Neural progenitor cell (in vitro differentiated cells): ENCODE results near the gene DUS1L. TPM values are rescaled to one million over a fixed set of nuclear protein-coding genes. Genes with fewer than 3 reads are reported as not detected.

Source experiments
- DNase-seq: peaks from one replicate; pipeline ENCODE4 v3.0.0-alpha.2; 2016; ENCODE audit warnings: low spot score
- H2AFZ ChIP-seq: fragments of 200-600 bp; sonication (generic); replicated peaks from 2 replicates; pipeline ENCODE4 v1.6.1; 2016; ENCODE audit warnings: antibody characterized with exemption
- H3F3A ChIP-seq: fragments of 200-600 bp; sonication (generic); 2 replicates; pipeline ENCODE4 v1.6.1; 2016; ENCODE audit warnings: antibody characterized with exemption, low read depth
- H3K27ac ChIP-seq: fragments of 200-600 bp; sonication (generic); 2 replicates; pipeline ENCODE4 v1.5.1; 2016; ENCODE audit warnings: mild to moderate bottlenecking
- H3K27me3 ChIP-seq: fragments of 200-600 bp; sonication (generic); 2 replicates; pipeline ENCODE4 v1.6.1; 2016; ENCODE audit warnings: mild to moderate bottlenecking, moderate library complexity
- H3K36me3 ChIP-seq: fragments of 200-600 bp; sonication (generic); 2 replicates; pipeline ENCODE4 v1.5.1; 2016
- H3K4me1 ChIP-seq: fragments of 200-600 bp; sonication (generic); 2 replicates; pipeline ENCODE4 v1.6.1; 2016; ENCODE audit warnings: mixed run types
- H3K4me2 ChIP-seq: fragments of 200-600 bp; sonication (generic); 2 replicates; pipeline ENCODE4 v1.6.1; 2016
- H3K4me3 ChIP-seq: fragments of 200-600 bp; sonication (generic); 2 replicates; pipeline ENCODE4 v1.5.1; 2016
- H3K79me2 ChIP-seq: fragments of 200-600 bp; sonication (generic); 2 replicates; pipeline ENCODE4 v1.6.1; 2016; ENCODE audit warnings: low read depth
- H3K9ac ChIP-seq: fragments of 200-600 bp; sonication (generic); 2 replicates; pipeline ENCODE4 v1.6.1; 2016
- H3K9me3 ChIP-seq: fragments of 200-600 bp; sonication (generic); 2 replicates; pipeline ENCODE4 v1.5.1; 2016; ENCODE audit warnings: low read depth
- H4K20me1 ChIP-seq: fragments of 200-600 bp; sonication (generic); 2 replicates; pipeline ENCODE4 v1.6.1; 2016; ENCODE audit warnings: low read depth
- H3K27ac Mint-ChIP-seq: 3 replicates; pipeline ENCODE4 v1.8.0; 2021; ENCODE audit warnings: mixed read lengths
- H3K27me3 Mint-ChIP-seq: 2 replicates; pipeline ENCODE4 v1.8.0; 2022; ENCODE audit warnings: low read depth, mild to moderate bottlenecking, inconsistent platforms, moderate library complexity, mixed read lengths; ENCODE audit not compliant: insufficient read depth
- H3K36me3 Mint-ChIP-seq: 3 replicates; pipeline ENCODE4 v1.8.0; 2021; ENCODE audit warnings: mixed read lengths
- H3K4me1 Mint-ChIP-seq: 3 replicates; pipeline ENCODE4 v1.8.0; 2021; ENCODE audit warnings: mixed read lengths
- H3K4me3 Mint-ChIP-seq: 3 replicates; pipeline ENCODE4 v1.8.0; 2021; ENCODE audit warnings: mild to moderate bottlenecking, moderate library complexity, mixed read lengths
- H3K9me3 Mint-ChIP-seq: 3 replicates; pipeline ENCODE4 v1.8.0; 2020; ENCODE audit warnings: mixed read lengths
- EZH2 ChIP-seq: fragments of 200-600 bp; sonication (generic); IDR thresholded peaks from 2 replicates; pipeline ENCODE4 v1.6.1; 2017; ENCODE audit warnings: antibody characterized with exemption, mild to moderate bottlenecking, moderate library complexity
- EZH2phosphoT487 ChIP-seq: fragments of 200-600 bp; sonication (generic); IDR thresholded peaks from 2 replicates; pipeline ENCODE4 v1.6.1; 2017; ENCODE audit warnings: antibody characterized with exemption
- total RNA-seq: library from RNA; depleted of rRNA; stranded (reverse); fragments of >200 nt; gene quantifications from 2 replicates; pipeline ENCODE4 v1.2.3, GENCODE V29; 2015; ENCODE audit warnings: low replicate concordance
- TF ChIP-seq, protein P1 (sequence below): fragments of 200-600 bp; sonication (generic); IDR thresholded peaks from 2 replicates; pipeline ENCODE4 v1.5.1; 2017; ENCODE audit warnings: antibody characterized with exemption, mild to moderate bottlenecking

Gene DUS1L
- total RNA-seq, 1 donor from 2014 or later = 54.5 TPM

DNA sequence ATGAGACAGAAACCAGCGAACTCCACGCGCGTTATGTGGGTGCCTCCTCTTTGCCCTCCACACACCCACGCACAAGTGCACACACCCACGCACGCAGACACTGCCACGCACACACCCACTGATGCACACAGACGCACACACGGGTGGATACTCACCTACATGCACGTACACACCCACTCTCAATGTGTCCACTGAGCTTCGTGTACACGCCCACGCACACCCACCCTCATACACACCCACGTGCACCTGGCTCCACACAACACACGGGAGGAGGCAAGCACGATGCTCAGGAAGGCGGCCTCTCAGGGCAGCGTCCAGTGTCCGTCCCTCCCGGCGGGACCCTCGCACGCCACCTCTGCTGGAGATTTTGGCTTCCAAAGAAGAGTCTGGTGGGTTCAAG is 18.2 kb downstream of the DUS1L start:
- peak overlapping the region; percentile 22 for H3K27ac Mint-ChIP-seq

DNA sequence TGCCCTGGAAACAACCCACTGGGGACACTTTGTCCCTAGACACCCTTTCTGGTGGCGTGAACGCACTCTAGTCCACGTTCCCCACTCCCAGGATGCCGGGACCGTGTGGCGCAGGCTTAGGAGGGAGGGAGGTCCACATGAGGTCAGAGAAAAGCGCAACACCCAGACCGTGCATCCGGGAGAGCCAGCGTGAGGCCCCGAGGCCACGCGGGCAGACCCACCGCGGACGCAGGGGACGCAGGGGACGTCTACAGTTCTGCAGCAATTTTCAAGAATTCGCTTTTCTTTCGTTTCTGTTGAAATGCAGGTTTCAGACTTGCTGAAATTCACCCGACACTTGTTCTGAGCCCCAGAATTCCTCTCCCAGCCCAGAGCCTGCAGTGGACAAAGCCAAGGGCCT is 18.7 kb downstream of the DUS1L start:
- Mint-ChIP-seq H3K4me1 (peaks cover 10% of the 10 kb centered on the region), H3K27ac (no peak overlapping the region), H3K27me3 (peaks cover 2% of the 10 kb centered on the region), H3K36me3 (peaks cover 6% of the 10 kb centered on the region), H3K4me3 (no peak overlapping the region), H3K9me3 (no peaks in the 10 kb centered on the region)
- TF ChIP-seq EZH2phosphoT487 (no peak), EZH2 (no peak)
- TF ChIP-seq, protein P1, sequence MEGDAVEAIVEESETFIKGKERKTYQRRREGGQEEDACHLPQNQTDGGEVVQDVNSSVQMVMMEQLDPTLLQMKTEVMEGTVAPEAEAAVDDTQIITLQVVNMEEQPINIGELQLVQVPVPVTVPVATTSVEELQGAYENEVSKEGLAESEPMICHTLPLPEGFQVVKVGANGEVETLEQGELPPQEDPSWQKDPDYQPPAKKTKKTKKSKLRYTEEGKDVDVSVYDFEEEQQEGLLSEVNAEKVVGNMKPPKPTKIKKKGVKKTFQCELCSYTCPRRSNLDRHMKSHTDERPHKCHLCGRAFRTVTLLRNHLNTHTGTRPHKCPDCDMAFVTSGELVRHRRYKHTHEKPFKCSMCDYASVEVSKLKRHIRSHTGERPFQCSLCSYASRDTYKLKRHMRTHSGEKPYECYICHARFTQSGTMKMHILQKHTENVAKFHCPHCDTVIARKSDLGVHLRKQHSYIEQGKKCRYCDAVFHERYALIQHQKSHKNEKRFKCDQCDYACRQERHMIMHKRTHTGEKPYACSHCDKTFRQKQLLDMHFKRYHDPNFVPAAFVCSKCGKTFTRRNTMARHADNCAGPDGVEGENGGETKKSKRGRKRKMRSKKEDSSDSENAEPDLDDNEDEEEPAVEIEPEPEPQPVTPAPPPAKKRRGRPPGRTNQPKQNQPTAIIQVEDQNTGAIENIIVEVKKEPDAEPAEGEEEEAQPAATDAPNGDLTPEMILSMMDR = no peak
- no peaks in the 10 kb centered on the region for H3K9me3 ChIP-seq
- no peak overlapping the region for H2AFZ ChIP-seq
- DNase-seq = no peak
- peaks cover 3% of the 10 kb centered on the region for H3F3A ChIP-seq
- H3K79me2 ChIP-seq = no peaks in the 10 kb centered on the region
- no peaks in the 10 kb centered on the region for H3K4me1 ChIP-seq
- no peaks in the 10 kb centered on the region for H3K27me3 ChIP-seq
- no peak overlapping the region for H3K4me2 ChIP-seq
- no peaks in the 10 kb centered on the region for H3K36me3 ChIP-seq
- no peak overlapping the region for H3K27ac ChIP-seq
- H3K9ac ChIP-seq = no peak overlapping the region
- H3K4me3 ChIP-seq = no peak overlapping the region
- no peaks in the 10 kb centered on the region for H4K20me1 ChIP-seq

More for the DNA sequence above, 18.2 kb downstream of the DUS1L start:
- H3F3A ChIP-seq = peaks cover 6% of the 10 kb centered on the region
- H3K4me1 Mint-ChIP-seq = peaks cover 9% of the 10 kb centered on the region
- no peak overlapping the region for H3K4me2 ChIP-seq
- no peaks in the 10 kb centered on the region for H3K9me3 Mint-ChIP-seq
- peaks cover 2% of the 10 kb centered on the region for H3K27me3 Mint-ChIP-seq
- H3K9me3 ChIP-seq = no peaks in the 10 kb centered on the region
- H3K36me3 Mint-ChIP-seq = peaks cover 6% of the 10 kb centered on the region
- no peaks in the 10 kb centered on the region for H3K27me3 ChIP-seq
- peaks cover under 1% of the 10 kb centered on the region for H3K4me1 ChIP-seq
- no peaks in the 10 kb centered on the region for H3K36me3 ChIP-seq
- DNase-seq = no peak
- peak overlapping the region; percentile 50 for H3K4me3 Mint-ChIP-seq
- no peak overlapping the region for H2AFZ ChIP-seq
- peaks cover 4% of the 10 kb centered on the region for H3K79me2 ChIP-seq
- peaks cover 4% of the 10 kb centered on the region for H4K20me1 ChIP-seq
- TF ChIP-seq EZH2 = no peak
- H3K27ac ChIP-seq = no peak overlapping the region
- H3K4me3 ChIP-seq = no peak overlapping the region
- no peak overlapping the region for H3K9ac ChIP-seq

DNA sequence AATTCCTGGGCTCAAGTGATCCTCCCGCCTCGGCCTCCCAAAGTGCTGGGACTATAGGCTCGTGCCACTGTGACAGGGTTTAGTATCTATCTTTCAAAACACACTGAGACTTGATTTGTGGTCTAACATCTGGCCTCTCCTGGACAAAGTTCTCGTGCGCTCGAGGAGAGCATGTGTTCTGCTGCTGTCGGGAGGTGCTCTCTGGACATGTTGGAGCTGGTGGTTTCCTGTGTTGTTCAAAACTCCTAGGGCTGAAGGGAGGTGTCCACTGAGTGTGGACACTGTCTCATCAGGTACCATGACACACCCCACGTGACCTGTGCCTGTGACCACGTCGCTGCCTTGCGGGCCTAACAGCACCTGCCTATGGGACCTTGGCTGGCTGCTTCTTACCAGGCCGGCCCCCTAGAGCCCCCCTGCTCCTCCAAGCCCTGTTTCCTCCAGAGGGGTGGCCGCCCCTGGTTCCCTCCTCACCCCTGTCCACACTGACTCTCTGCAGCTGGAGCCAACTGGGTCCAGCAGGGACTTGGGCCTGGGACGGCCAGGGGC is 19.6 kb downstream of the DUS1L start:
- H3K27me3 Mint-ChIP-seq = peaks cover 4% of the 10 kb centered on the region
- Histone ChIP-seq H4K20me1 (no peaks in the 10 kb centered on the region), H3K36me3 (no peaks in the 10 kb centered on the region), H3K4me2 (no peak overlapping the region), H3K4me1 (no peaks in the 10 kb centered on the region), H3K9me3 (no peaks in the 10 kb centered on the region), H2AFZ (no peak overlapping the region), H3K27ac (no peak overlapping the region), H3F3A (peaks cover 3% of the 10 kb centered on the region), H3K79me2 (no peaks in the 10 kb centered on the region), H3K9ac (no peak overlapping the region), H3K27me3 (no peaks in the 10 kb centered on the region), H3K4me3 (no peak overlapping the region)
- TF ChIP-seq EZH2 (no peak), EZH2phosphoT487 (no peak)
- TF ChIP-seq, protein P1 = no peak
- H3K27ac Mint-ChIP-seq = peak overlapping the region; percentile 57
- H3K9me3 Mint-ChIP-seq = peaks cover 6% of the 10 kb centered on the region
- H3K4me1 Mint-ChIP-seq = peaks cover 17% of the 10 kb centered on the region
- H3K36me3 Mint-ChIP-seq = peaks cover 6% of the 10 kb centered on the region
- DNase-seq = no peak
- H3K4me3 Mint-ChIP-seq = no peak overlapping the region

DNA sequence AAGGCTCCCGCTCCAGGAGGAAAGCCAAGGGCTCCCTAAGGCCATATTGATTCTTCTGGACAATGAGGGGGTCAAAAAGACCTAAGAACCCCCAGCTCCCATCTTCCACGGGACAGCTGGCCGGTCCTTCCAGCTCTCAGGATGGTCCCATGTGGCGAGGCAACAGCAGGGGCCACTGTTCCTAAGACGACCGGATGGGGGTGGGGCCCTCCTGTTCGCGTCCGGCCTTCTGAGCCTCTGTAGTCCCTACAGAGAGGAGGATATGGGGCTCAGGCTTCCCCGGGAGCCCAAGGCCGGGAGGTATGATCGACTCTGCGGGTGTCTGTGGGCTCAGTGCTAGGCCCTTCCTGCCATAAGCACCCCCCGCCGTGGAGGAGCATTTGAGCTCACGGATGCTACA is 22.1 kb downstream of the DUS1L start:
- no peak for DNase-seq
- Histone ChIP-seq H3F3A (peaks cover 3% of the 10 kb centered on the region), H3K9ac (no peak overlapping the region), H3K9me3 (no peaks in the 10 kb centered on the region), H4K20me1 (no peaks in the 10 kb centered on the region), H3K4me2 (no peak overlapping the region), H3K4me3 (no peak overlapping the region), H3K4me1 (no peaks in the 10 kb centered on the region), H3K36me3 (no peaks in the 10 kb centered on the region), H3K27me3 (no peaks in the 10 kb centered on the region), H2AFZ (peak overlapping the region; percentile 89), H3K79me2 (no peaks in the 10 kb centered on the region), H3K27ac (no peak overlapping the region)
- peaks cover 24% of the 10 kb centered on the region for H3K4me1 Mint-ChIP-seq
- H3K9me3 Mint-ChIP-seq = peaks cover 9% of the 10 kb centered on the region
- H3K27me3 Mint-ChIP-seq = peaks cover 6% of the 10 kb centered on the region
- H3K27ac Mint-ChIP-seq = no peak overlapping the region
- peaks cover 6% of the 10 kb centered on the region for H3K36me3 Mint-ChIP-seq
- H3K4me3 Mint-ChIP-seq = no peak overlapping the region
- no peak for TF ChIP-seq EZH2
- no peak for TF ChIP-seq EZH2phosphoT487
- TF ChIP-seq, protein P1 = no peak
